ENCODE data around the gene FAM90A1.
"Not testable (repeated sequence)": the region's sequence is repeated elsewhere in the genome, so short reads cannot be mapped to it uniquely, and the experiment has no call there.

Gene FAM90A1

GRCh38 chr12:8226992-8227731, at the start of gene FAM90A1:
TSS of gene FAM90A1 (minus strand) at chr12:8227618. CDS start at chr12:8224832, 2,786 bp downstream.
- not testable (repeated sequence) for DNase-seq (ENCODE audit: low read depth in 3 of 3)

- not testable (repeated sequence) for DNase-seq (ENCODE audit: low read depth in 3 of 3)
Observed at GRCh38 chr12:8276397-8276796, 49.0 kb upstream of the FAM90A1 start.

GRCh38 chr12:8266706-8267105, 39.3 kb upstream of the FAM90A1 start:
- not testable (repeated sequence) for DNase-seq (ENCODE audit: low read depth in 3 of 3)

GRCh38 chr12:8264236-8264635, 36.8 kb upstream of the FAM90A1 start:
- not testable (repeated sequence) for DNase-seq (ENCODE audit: low read depth in 3 of 3)

GRCh38 chr12:8261111-8261554, 33.7 kb upstream of the FAM90A1 start:
- DNase-seq (ENCODE audit: low read depth in 3 of 3) = not testable (repeated sequence)

- not testable (repeated sequence) for DNase-seq (ENCODE audit: low read depth in 3 of 3)
Observed at GRCh38 chr12:8256356-8256755, 28.9 kb upstream of the FAM90A1 start.

- not testable (repeated sequence) for DNase-seq (ENCODE audit: low read depth in 3 of 3)
Observed at GRCh38 chr12:8254705-8255104, 27.3 kb upstream of the FAM90A1 start.

GRCh38 chr12:8252056-8252818, 24.8 kb upstream of the FAM90A1 start:
- DNase-seq (ENCODE audit: low read depth in 3 of 3) = not testable (repeated sequence)

GRCh38 chr12:8251616-8252015, 24.2 kb upstream of the FAM90A1 start:
- not testable (repeated sequence) for DNase-seq (ENCODE audit: low read depth in 3 of 3)

GRCh38 chr12:8246941-8247535, 19.6 kb upstream of the FAM90A1 start:
- not testable (repeated sequence) for DNase-seq (ENCODE audit: low read depth in 3 of 3)

GRCh38 chr12:8243682-8244161, 16.3 kb upstream of the FAM90A1 start:
- not testable (repeated sequence) for DNase-seq (ENCODE audit: low read depth in 3 of 3)

GRCh38 chr12:8242880-8243681, 15.7 kb upstream of the FAM90A1 start:
- peak; percentile 98 to 99 (median 99) for DNase-seq (ENCODE audit: low read depth in 3 of 3)

GRCh38 chr12:8242622-8242879, 15.1 kb upstream of the FAM90A1 start:
- DNase-seq (ENCODE audit: low read depth in 3 of 3) = not testable (repeated sequence)

- DNase-seq (ENCODE audit: low read depth in 3 of 3) = peak in 1 of 3 experiments; percentile 21
Observed at GRCh38 chr12:8241917-8242621, 14.7 kb upstream of the FAM90A1 start.

GRCh38 chr12:8240340-8241114, 13.1 kb upstream of the FAM90A1 start:
- DNase-seq (ENCODE audit: low read depth in 3 of 3) = not testable (repeated sequence)

- not testable (repeated sequence) for DNase-seq (ENCODE audit: low read depth in 3 of 3)
Observed at GRCh38 chr12:8237031-8237430, 9.6 kb upstream of the FAM90A1 start.

- not testable (repeated sequence) for DNase-seq (ENCODE audit: low read depth in 3 of 3)
Observed at GRCh38 chr12:8235316-8236157, 8.1 kb upstream of the FAM90A1 start.

- not testable (repeated sequence) for DNase-seq (ENCODE audit: low read depth in 3 of 3)
Observed at GRCh38 chr12:8234746-8235145, 7.3 kb upstream of the FAM90A1 start.

GRCh38 chr12:8233935-8234495, 6.6 kb upstream of the FAM90A1 start:
- not testable (repeated sequence) for DNase-seq (ENCODE audit: low read depth in 3 of 3)

All from stimulated activated CD4-positive, alpha-beta T cell treated with anti-CD3 and anti-CD28 coated beads, TNF-alpha, amount 100 ng/mL, for 24 hours (primary cell).